ENCODE results near the gene GPR25. TPM values are rescaled to one million over a fixed set of nuclear protein-coding genes. Genes with fewer than 3 reads are reported as not detected.

Gene GPR25
- total RNA-seq, 1 donor, result not detected

- no peak for TF ChIP-seq CTCF (IDR thresholded peaks at IDR 0.05; ENCODE audit: insufficient read depth, low read depth, low read length)
- no peak overlapping the region for H3K4me3 ChIP-seq (ENCODE audit: low read depth, low read length)
- DNase-seq (ENCODE audit: low read depth), result no peak
These were observed 43.4 kb downstream of the GPR25 start for GRCh38 chr1:200916152-200916551.

- TF ChIP-seq CTCF (IDR thresholded peaks at IDR 0.05; ENCODE audit: insufficient read depth, low read depth, low read length), result no peak
- no peak overlapping the region for H3K4me3 ChIP-seq (ENCODE audit: low read depth, low read length)
- no peak for DNase-seq (ENCODE audit: low read depth)
These were observed 43.9 kb downstream of the GPR25 start for GRCh38 chr1:200916681-200917080.

GRCh38 chr1:200917291-200917817 lies 44.6 kb downstream of the GPR25 start:
- no peak for DNase-seq (ENCODE audit: low read depth)
- H3K4me3 ChIP-seq (ENCODE audit: low read depth, low read length), result no peak overlapping the region
- TF ChIP-seq CTCF (IDR thresholded peaks at IDR 0.05; ENCODE audit: insufficient read depth, low read depth, low read length), result no peak

- DNase-seq (ENCODE audit: low read depth), result no peak
- H3K4me3 ChIP-seq (ENCODE audit: low read depth, low read length), result no peak overlapping the region
- no peak for TF ChIP-seq CTCF (IDR thresholded peaks at IDR 0.05; ENCODE audit: insufficient read depth, low read depth, low read length)
These were observed 45.2 kb downstream of the GPR25 start for GRCh38 chr1:200918006-200918405.

GRCh38 chr1:200919386-200919785 lies 46.6 kb downstream of the GPR25 start:
- no peak for TF ChIP-seq CTCF (IDR thresholded peaks at IDR 0.05; ENCODE audit: insufficient read depth, low read depth, low read length)
- H3K4me3 ChIP-seq (ENCODE audit: low read depth, low read length), result no peak overlapping the region
- no peak for DNase-seq (ENCODE audit: low read depth)

- no peak for TF ChIP-seq CTCF (IDR thresholded peaks at IDR 0.05; ENCODE audit: insufficient read depth, low read depth, low read length)
- no peak overlapping the region for H3K4me3 ChIP-seq (ENCODE audit: low read depth, low read length)
These were observed 48.9 kb downstream of the GPR25 start for GRCh38 chr1:200921571-200922110.

GRCh38 chr1:200922406-200922805 lies 49.6 kb downstream of the GPR25 start:
- H3K4me3 ChIP-seq (ENCODE audit: low read depth, low read length), result no peak overlapping the region
- no peak for TF ChIP-seq CTCF (IDR thresholded peaks at IDR 0.05; ENCODE audit: insufficient read depth, low read depth, low read length)
- DNase-seq (ENCODE audit: low read depth), result no peak

More at GRCh38 chr1:200921571-200922110, 48.9 kb downstream of the GPR25 start:
- no peak for DNase-seq (ENCODE audit: low read depth)

Data from fibroblast of villous mesenchyme (primary cell).